Activated T-cell treated with anti-CD3 and anti-CD28 coated beads for 1 hour (primary cell): Measurements from ENCODE around the gene LGR4.
"Not testable (repeated sequence)": the region's sequence is repeated elsewhere in the genome, so short reads cannot be mapped to it uniquely, and the experiment has no call there.

ENCODE experiments used
- DNase-seq: peaks from one replicate; pipeline ENCODE4 v3.0.0-alpha.2; 2020; ENCODE audit warnings: low read depth

LGR4 gene, protein sequence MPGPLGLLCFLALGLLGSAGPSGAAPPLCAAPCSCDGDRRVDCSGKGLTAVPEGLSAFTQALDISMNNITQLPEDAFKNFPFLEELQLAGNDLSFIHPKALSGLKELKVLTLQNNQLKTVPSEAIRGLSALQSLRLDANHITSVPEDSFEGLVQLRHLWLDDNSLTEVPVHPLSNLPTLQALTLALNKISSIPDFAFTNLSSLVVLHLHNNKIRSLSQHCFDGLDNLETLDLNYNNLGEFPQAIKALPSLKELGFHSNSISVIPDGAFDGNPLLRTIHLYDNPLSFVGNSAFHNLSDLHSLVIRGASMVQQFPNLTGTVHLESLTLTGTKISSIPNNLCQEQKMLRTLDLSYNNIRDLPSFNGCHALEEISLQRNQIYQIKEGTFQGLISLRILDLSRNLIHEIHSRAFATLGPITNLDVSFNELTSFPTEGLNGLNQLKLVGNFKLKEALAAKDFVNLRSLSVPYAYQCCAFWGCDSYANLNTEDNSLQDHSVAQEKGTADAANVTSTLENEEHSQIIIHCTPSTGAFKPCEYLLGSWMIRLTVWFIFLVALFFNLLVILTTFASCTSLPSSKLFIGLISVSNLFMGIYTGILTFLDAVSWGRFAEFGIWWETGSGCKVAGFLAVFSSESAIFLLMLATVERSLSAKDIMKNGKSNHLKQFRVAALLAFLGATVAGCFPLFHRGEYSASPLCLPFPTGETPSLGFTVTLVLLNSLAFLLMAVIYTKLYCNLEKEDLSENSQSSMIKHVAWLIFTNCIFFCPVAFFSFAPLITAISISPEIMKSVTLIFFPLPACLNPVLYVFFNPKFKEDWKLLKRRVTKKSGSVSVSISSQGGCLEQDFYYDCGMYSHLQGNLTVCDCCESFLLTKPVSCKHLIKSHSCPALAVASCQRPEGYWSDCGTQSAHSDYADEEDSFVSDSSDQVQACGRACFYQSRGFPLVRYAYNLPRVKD

GRCh38 chr11:27472398-27473016 lies at the start of gene LGR4:
Gene LGR4 (minus strand): TSS chr11:27472790. CDS start chr11:27472302, 488 bp downstream.
- peak; percentile 53 for DNase-seq

GRCh38 chr11:27520226-27520625 lies 47.6 kb upstream of the LGR4 start:
- DNase-seq, result no peak

DNA sequence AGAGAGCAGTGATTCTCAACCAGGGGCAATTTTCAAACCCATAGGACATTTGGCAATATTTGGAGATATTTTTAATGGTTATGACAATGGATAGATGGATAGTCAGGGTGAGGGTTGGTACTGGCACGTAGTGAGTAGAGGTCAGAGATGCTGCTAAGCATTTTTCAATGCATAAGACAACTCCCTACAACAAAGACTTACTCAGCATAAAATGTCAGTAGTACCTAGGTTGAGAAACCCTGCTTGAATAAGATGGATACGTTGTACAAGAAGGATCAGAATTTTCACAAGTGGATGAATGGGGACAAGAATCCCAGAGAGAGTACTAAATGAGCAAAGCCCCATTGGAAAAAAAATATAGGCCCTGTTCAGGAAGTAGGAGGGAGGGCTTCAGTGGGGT lies 45.9 kb upstream of the LGR4 start:
- DNase-seq, result no peak

DNA sequence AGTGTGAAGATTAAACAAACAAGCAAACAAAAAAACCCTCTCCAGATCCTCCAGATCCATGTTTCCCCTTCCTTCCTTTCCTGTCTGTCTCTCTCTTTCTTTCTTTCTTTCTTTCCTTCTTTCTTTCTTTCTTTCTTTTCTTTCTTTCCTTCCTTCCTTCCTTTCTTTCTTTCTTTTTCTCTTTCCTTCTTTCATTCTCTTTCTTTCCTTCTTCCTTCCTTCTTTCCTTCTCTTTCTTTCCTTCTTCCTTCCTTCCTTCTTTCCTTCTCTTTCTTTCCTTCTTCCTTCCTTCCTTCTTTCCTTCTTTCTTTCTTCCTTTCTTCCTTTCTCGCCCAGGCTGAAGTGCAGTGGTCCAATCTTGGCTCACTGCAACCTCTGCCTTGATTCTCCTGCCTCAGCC lies 44.9 kb upstream of the LGR4 start:
- not testable (repeated sequence) for DNase-seq

GRCh38 chr11:27514558-27514957 lies 42.0 kb upstream of the LGR4 start:
- DNase-seq, result no peak

DNA sequence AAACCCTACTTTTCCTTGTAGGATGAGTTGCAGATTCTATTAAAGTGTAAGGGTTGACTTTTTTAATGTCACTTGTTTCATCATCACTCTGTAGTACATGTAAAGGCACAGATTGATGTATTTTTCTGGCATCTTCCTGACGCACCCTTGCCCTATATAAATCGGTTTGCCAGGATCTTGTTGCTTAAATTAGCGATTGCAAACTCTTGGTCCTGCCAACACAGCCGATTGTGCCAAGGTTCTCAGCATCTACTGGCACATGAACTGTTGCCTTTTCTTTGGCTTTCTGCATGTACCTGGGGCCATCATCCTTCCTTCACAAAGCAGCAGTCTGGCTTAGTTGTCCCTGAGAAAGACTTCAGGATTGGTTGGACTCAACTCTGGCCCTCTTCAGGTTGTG lies 41.5 kb upstream of the LGR4 start:
- DNase-seq, result no peak

DNA sequence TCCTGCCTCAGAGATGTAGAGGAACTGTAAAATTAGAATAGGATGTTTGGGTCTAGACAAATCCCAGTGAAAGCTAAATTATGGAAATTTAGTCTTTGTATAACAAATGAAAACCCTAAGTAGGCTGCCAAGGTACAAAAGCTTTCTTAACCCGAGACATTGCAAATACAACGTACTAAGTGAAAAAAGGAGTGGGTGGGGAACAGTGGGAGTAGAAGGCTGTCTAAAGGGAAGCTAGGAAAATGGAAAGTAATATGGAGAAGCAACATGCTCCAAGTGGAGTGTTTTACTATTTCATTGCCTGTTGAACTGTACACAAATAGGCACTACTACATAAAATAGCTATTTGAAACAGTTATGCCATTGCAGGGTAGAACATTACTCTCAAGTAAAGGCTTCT lies 40.8 kb upstream of the LGR4 start:
- DNase-seq, result no peak

- DNase-seq, result no peak
Measured at GRCh38 chr11:27512238-27512637, 39.6 kb upstream of the LGR4 start.

DNA sequence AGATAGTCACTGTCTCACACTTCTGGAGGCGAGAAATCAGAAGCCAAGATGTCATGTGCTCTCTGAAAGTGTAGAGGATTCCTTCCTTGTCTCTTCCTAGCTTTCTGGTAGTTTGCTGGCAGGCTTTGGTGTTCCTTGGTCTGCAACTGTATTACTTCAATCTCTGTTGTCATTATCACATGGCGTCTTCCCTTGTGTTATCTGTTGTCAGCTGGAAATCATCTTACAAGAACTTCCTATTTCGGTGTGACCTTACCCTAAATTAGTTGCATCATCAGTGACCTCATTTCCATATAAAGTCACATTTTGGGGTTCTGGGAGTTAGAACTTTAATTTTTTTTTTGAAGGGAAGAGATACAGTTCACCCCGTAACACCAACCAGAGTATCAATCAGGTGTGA lies 37.3 kb upstream of the LGR4 start:
- DNase-seq, result no peak

- no peak for DNase-seq
Measured at GRCh38 chr11:27507557-27508322, 35.1 kb upstream of the LGR4 start.

GRCh38 chr11:27506200-27507182 lies 33.9 kb upstream of the LGR4 start, which contains the start of gene LIN7C:
Gene LIN7C (minus strand): TSS chr11:27506769. CDS start chr11:27506752, 17 bp downstream.
- peak; percentile 95 for DNase-seq

GRCh38 chr11:27505781-27506180 lies 33.2 kb upstream of the LGR4 start:
- no peak for DNase-seq

- no peak for DNase-seq
Measured at GRCh38 chr11:27504205-27504604, 31.6 kb upstream of the LGR4 start.

GRCh38 chr11:27501100-27501499 lies 28.5 kb upstream of the LGR4 start:
- DNase-seq, result no peak

DNA sequence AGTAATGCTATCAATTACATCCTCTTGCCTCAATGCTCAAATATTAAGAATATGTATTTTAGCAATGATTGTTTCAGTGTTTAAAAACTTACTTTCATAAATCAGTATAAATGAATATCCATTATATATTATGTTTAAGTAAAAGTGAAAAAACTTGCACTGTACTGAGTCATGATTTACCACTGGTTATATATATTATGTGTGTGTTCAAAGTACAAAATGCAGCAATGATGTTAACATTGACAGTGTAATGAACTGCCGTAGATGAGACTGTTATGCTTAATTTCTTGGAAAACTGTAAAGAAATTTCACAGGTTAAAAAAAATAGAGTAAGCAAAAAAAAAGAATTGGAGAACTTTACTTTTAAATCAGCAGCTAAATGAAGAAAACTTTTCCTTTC lies 25.3 kb upstream of the LGR4 start:
- DNase-seq, result no peak

- no peak for DNase-seq
Measured at GRCh38 chr11:27497284-27497866, 24.8 kb upstream of the LGR4 start.

- DNase-seq, result no peak
Measured at GRCh38 chr11:27496461-27496860, 23.9 kb upstream of the LGR4 start.

DNA sequence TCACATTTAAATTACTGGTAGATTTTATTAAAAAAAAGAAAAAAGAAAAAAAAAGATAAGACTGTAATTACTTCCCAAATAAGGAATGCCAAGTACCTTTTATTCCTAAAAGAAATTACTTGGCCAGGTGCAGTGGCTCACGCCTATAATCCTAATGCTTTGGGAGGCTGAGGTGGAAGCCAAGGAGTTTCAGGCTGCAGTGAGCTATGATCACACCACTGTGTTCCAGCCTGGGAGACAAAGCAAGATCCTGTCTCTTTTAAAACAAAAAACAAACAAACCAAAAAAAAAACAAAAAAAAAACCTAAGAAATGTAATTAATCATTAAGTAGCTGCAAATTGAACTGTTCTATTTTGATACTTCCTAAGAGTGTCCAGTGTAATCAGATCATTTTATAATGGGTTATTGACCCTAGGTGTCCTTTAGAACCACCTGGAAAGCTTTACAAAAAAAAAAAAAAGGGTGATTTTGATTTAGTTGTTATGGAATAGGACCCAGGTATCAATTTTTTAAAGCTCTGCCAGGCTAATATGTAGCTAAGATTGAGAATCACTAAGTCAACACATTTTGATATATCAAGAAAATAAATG lies 23.2 kb upstream of the LGR4 start:
- no peak for DNase-seq

GRCh38 chr11:27489092-27489491 lies 16.5 kb upstream of the LGR4 start:
- no peak for DNase-seq

- no peak for DNase-seq
Measured at GRCh38 chr11:27487706-27488105, 15.1 kb upstream of the LGR4 start.
